CD4-positive, alpha-beta T cell treated with Interleukin-15 for 4 hours (primary cell): ENCODE measurements around the gene STX8.

Experiments
- DNase-seq: peaks from one replicate; pipeline ENCODE4 v3.0.0-alpha.2; 2020; ENCODE audit warnings: low spot score

STX8 gene

GRCh38 chr17:9294661-9295210 is 280.9 kb downstream of the STX8 start:
- no peak for DNase-seq

- DNase-seq = no peak
These were observed 283.1 kb downstream of the STX8 start for GRCh38 chr17:9292561-9292941.

DNA sequence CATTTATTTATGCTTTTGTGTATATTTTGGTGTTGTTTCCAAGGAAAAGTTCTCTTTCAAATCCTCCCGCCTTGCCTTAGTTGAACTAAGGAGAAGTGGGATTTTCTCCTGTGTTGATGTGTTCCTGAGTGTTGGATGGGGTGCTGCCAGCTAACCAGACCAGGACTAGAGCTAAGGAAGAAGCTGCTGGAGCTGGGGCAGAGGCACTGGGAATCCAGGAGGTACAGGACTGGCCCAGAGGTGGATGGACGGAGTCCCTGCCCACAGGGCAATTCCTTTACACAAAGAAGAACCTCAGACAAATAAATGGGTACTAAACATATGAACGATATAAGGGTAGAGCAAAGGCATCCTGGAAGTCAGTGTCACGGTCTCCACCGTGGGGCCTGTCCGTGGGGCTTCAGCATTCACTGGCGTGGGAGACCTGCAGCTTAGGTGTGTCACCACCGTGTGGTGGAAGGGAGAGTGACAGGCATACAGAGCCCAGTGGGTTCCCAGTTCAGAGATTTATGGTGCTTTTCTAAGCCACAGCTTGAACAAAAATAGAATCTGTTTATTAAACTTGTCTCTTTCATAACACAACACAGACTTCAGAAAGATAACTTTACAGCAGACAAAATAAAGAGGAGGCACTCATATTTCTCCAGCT is 283.6 kb downstream of the STX8 start:
- peak; percentile 19 for DNase-seq

- DNase-seq = no peak
These were observed 285.4 kb downstream of the STX8 start for GRCh38 chr17:9290226-9290613.

DNA sequence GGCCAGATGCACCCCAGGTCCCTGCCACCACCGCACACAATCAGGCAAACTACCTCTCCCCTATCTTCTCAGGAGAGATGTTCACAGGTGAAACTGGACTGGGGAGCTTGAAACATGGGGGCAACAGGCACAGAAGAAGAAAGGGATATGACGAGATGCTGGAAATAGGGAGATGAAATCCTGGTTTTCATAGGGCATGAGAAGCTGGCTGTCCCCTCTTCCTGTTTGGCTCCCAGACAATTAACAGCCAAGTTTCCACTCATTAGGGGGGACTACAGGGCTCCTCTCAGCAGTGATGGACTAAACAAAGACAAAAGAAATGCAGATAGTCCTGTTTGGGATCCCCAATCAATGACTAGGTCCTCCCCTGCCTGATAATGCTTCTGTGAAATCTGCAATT is 288.3 kb downstream of the STX8 start:
- no peak for DNase-seq

GRCh38 chr17:9286434-9286833 is 289.2 kb downstream of the STX8 start:
- DNase-seq = no peak

DNA sequence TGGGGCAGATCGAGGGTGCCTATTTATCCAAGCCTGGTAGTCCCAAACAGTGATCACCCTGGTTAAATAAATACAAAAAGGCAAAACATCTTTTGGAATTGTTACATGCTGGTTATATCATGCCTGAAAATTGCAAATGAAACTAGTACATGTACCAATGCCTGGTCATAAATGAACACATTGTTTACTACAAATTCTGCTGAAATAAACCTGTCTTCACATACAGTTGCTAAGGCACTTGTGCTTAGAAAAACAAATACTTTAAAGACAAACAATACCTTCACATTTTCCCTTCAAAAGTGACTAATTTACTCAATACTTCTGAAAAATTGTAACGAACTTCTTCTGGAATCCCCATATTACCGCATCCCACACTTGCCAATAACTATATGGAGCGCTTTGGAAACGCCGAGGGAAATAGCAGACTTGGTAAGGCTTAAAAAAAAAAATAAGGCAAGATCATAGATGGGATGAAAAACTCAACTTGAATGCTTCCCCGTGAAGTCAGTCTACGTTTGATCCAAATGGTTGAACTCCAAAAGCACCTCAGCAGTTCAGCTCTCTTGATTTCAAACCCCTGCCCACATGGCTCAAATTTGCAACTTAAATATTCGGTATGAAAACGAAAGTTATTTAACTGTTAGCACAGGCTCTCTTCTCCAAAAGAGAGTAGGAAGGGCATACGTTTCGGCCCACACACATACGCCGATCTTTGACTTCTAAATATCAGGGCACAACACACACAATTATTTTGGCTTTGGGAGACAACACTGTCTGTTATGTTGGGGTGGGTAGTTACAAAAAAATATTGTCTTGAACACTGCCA is 289.8 kb downstream of the STX8 start:
- DNase-seq = no peak

DNA sequence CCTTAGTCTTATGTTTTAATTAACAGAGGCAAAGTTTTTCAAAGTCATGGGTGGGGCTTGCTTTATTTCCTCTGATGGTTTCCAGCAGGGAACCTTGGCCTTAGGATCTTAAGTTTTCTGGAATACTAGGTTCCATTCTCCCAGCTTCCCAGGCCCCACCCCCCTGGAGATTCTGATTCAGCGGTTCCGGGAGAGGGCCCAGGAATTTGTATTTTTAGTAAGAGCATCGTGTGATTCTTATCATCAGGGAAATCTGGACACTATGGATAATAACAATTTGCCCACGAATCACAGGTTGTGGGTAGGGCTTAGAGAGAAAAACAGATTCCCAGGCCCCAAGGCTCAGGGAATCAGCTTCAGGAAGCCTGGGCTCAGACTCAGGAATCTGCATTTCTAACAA is 290.7 kb downstream of the STX8 start:
- no peak for DNase-seq

GRCh38 chr17:9283909-9284308 is 291.7 kb downstream of the STX8 start:
- DNase-seq = no peak

- no peak for DNase-seq
These were observed 295.7 kb downstream of the STX8 start for GRCh38 chr17:9279893-9280292.

GRCh38 chr17:9274973-9275372 is 300.6 kb downstream of the STX8 start:
- no peak for DNase-seq

- DNase-seq = no peak
These were observed 301.9 kb downstream of the STX8 start for GRCh38 chr17:9273428-9274391.

GRCh38 chr17:9272501-9273200 is 303.0 kb downstream of the STX8 start:
- no peak for DNase-seq

GRCh38 chr17:9271989-9272388 is 303.6 kb downstream of the STX8 start:
- no peak for DNase-seq

- DNase-seq = no peak
These were observed 304.7 kb downstream of the STX8 start for GRCh38 chr17:9270921-9271320.

- DNase-seq = no peak
These were observed 306.1 kb downstream of the STX8 start for GRCh38 chr17:9269350-9270035.

DNA sequence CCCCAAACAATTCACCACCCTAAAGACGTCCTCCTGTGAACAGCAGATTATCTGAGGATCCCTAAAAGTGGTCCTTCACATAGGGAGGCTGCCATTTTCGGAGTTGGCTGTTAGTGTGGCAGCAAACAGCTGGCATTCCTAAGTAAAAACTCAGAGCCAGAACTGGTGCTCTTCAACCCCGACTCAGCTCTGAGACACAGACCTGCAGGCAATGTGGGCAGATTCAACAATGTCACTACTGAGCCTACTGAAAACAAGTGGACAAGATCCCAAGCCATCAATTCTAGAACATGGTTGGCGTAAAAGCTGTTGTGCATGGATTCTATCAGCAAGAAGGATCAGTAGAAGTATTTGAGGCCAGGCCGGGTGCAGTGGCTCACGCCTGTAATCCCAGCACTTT is 307.1 kb downstream of the STX8 start:
- no peak for DNase-seq

DNA sequence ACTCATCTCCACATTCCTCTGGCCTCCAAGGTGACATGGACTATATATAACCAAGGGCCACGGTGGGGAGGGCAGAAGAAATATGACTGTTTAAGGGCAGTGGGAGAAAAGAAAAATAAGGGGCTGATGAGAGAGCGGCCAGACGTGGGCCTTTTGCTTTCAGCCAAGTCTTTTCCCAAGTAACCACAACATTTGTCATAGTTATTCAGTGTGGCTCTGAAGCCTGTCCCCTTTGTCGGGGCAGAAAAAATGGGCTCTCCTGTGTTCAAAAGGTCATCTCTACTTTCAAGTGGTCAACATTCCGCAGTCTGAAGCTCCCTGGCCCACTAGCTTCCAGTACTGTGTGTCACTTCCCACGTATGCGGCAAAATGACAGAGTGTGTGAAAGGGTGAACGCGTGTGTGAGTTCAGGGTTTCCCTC is 308.9 kb downstream of the STX8 start:
- DNase-seq = no peak

DNA sequence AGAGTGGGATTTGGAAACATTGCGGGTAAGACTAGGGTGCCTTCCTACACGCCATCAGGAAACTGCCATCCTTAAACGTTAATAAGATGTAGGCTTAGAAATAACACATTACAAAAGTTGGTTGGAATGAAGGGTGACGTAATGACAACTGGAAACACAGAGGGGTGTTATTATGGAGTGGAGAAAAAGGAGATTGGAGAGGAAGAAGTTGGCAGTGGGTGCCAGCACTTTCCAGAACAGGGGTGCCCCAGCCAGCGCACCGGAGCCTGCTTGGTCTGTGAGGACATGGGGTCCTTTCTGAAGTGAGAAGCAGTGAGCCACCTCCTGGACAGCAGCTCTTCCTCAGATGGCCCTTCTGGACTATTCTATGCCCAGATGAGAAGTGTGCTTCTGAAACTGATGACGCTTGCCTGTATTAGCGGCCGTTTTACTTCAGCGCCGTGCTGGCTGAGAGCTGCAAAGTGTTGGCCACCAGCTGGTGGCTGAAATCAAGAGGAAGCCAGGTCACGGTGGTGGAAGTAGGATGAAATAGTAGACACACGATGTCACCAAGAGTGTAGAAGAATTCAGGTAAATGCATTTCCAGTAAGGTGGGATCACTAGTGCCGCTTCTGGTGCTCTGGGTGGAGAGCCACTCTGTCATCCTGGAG is 309.5 kb downstream of the STX8 start:
- no peak for DNase-seq
